IPS-18a (cell line): ENCODE data around the gene RERE.

Experiments
- H3K27ac ChIP-seq: one replicate; pipeline ENCODE4 v1.5.1; 2013; ENCODE audit warnings: low read length
- H3K27me3 ChIP-seq: one replicate; pipeline ENCODE4 v1.6.1; 2013; ENCODE audit warnings: mild to moderate bottlenecking, low read length; ENCODE audit not compliant: control insufficient read depth, insufficient read depth
- H3K36me3 ChIP-seq: one replicate; pipeline ENCODE4 v1.6.1; 2013; ENCODE audit warnings: low read depth, low read length; ENCODE audit not compliant: control insufficient read depth
- H3K4me1 ChIP-seq: one replicate; pipeline ENCODE4 v1.6.1; 2013; ENCODE audit warnings: low read depth, low read length; ENCODE audit not compliant: control insufficient read depth
- H3K4me3 ChIP-seq: one replicate; pipeline ENCODE4 v1.5.1; 2013; ENCODE audit warnings: low read length
- H3K9ac ChIP-seq: one replicate; pipeline ENCODE4 v1.6.1; 2013; ENCODE audit warnings: mild to moderate bottlenecking, low read length, moderate library complexity
- H3K9me3 ChIP-seq: one replicate; pipeline ENCODE4 v1.6.1; 2013; ENCODE audit warnings: low read depth, low read length; ENCODE audit not compliant: control insufficient read depth

RERE gene

DNA sequence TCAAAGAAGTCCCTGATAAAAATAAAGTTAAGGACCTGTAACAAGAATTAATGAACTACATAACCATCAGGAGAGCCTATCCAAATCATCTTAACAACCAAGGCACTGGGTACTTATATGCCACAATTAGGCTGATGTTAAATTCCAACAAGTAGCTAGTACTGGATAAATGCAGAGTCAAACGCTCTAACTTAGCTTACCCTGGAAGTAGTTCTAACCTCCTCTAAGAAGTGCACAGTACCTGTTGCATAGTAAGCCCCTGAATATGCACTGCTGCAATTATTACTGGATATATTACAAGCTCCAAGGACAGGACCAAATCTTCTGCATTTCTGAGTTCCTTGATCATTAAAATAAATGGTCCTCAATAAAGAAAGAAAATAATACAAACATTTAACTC lies 125.8 kb downstream of the RERE start:
- Histone ChIP-seq H3K9me3 (no peaks in the 10 kb centered on the region), H3K4me1 (peaks cover 22% of the 10 kb centered on the region), H3K36me3 (no peaks in the 10 kb centered on the region), H3K4me3 (no peak overlapping the region), H3K27ac (no peak overlapping the region), H3K9ac (no peak overlapping the region), H3K27me3 (no peaks in the 10 kb centered on the region)

DNA sequence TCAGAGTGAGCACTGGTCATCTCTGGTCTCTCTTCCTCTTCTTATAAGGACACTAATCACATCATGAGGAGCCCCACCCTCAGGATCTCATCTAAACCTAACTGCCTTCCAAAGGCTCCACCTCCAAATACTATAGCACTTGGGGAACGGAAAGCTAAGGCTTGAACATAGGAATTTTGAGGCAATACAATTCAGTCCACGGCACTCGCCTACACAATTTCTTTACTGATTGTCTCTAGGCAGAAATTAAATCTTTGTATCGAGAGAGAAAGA lies 127.3 kb downstream of the RERE start:
- Histone ChIP-seq H3K27ac (no peak overlapping the region), H3K27me3 (no peaks in the 10 kb centered on the region), H3K9ac (no peak overlapping the region), H3K4me3 (no peak overlapping the region), H3K4me1 (peaks cover 13% of the 10 kb centered on the region), H3K36me3 (no peaks in the 10 kb centered on the region), H3K9me3 (no peaks in the 10 kb centered on the region)

DNA sequence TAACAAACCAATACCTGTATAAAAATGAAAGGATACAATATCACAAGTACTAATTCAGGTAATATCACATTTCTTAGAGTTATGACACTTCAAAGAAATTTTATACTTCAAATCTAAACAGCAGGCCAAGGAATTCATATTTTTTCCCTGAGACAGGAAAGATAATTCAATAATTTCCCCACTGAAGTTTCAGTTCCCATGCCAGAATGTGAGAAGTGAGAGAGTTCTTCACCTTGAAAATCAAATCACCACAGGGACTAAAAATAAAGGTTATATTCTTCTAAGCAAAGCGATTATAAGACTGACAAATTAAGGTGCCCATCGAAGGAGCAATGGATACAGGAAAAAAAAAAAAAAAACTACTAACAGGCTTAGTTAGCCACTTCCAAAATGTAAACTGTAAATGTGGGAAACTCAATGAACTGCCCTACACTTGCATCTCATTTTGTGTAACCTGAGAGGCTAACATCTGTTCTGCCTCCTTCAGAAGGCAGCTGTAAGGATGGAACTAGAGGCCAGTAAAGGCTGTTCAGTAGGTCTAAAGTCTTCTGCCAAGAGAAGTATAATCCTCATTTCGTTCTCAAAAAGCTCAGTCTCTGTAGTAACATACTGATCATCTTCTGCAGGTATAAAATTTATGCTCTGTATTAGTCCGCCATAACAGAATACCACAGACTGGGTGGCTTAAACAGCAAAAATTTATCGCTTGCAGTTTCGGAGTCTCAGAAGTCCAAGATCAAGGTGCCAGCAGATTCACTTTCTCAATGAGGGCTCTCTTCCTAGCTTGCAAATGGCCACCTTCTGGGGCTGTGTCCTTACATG lies 127.8 kb downstream of the RERE start:
- Histone ChIP-seq H3K27me3 (no peaks in the 10 kb centered on the region), H3K27ac (no peak overlapping the region), H3K4me3 (no peak overlapping the region), H3K36me3 (no peaks in the 10 kb centered on the region), H3K4me1 (peaks cover 15% of the 10 kb centered on the region), H3K9me3 (no peaks in the 10 kb centered on the region), H3K9ac (no peak overlapping the region)

DNA sequence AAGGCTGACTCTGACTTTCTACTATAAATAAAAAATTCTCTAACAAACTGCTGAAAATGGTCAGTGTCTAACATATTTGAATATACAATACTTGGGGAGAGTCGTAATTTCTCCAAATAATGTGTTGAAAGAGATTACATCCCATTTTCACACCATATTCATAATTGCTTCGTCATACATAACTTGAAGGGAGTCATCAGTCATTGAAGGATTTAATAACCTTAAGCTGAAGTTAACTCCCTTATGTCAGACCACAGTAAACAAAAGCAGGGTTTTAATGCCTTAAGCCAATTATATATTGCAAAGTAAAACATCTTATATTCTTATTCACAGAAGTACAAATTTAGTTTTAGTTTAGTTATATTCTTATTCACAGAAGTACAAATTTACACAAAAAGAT lies 129.9 kb downstream of the RERE start:
- Histone ChIP-seq H3K9me3 (no peaks in the 10 kb centered on the region), H3K27me3 (no peaks in the 10 kb centered on the region), H3K27ac (no peak overlapping the region), H3K4me1 (peaks cover 27% of the 10 kb centered on the region), H3K4me3 (no peak overlapping the region), H3K36me3 (no peaks in the 10 kb centered on the region), H3K9ac (no peak overlapping the region)

DNA sequence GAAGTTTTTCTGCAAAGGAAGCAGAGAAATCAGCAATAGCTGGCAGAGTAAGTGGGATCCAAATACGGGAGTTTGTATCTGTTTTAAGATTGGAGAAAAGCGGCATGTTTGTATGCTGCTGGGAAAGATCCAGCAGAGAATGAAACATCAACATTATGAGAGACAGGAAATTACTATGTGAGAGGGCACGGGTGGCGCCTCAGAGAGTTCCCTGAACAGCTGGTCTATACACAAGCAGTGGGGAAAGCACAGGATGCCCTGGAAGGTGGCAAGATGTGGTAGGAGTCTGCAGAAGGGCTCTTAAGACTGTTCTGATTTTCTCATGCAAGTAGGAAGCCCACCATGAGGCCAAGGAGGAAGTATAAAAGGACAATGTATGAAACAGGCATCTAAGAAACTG lies 130.4 kb downstream of the RERE start:
- Histone ChIP-seq H3K4me1 (peaks cover 32% of the 10 kb centered on the region), H3K9ac (no peak overlapping the region), H3K27ac (no peak overlapping the region), H3K36me3 (no peaks in the 10 kb centered on the region), H3K27me3 (no peaks in the 10 kb centered on the region), H3K9me3 (no peaks in the 10 kb centered on the region), H3K4me3 (no peak overlapping the region)

DNA sequence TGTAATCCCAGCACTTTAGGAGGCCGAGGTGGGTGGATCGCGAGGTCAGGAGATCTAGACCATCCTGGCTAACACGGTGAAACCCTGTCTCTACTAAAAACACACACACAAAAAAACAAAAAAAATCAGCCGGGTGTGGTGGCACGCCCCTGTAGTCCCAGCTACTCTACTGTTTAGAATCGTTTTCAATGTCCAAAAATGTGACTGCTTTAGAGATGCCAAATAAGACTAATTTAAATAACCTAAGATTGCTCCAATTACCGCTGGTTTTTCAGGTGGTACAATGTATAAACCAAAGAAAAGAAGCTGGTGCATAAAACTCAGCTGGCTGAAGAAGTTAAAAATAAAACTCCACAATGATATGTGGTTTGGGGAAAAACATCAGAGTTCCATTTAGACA lies 132.0 kb downstream of the RERE start:
- H3K4me3 ChIP-seq, result no peak overlapping the region
- no peak overlapping the region for H3K27ac ChIP-seq
- H3K36me3 ChIP-seq, result no peaks in the 10 kb centered on the region
- H3K9ac ChIP-seq, result no peak overlapping the region
- H3K4me1 ChIP-seq, result peaks cover 46% of the 10 kb centered on the region
- no peaks in the 10 kb centered on the region for H3K9me3 ChIP-seq
- H3K27me3 ChIP-seq, result no peaks in the 10 kb centered on the region

DNA sequence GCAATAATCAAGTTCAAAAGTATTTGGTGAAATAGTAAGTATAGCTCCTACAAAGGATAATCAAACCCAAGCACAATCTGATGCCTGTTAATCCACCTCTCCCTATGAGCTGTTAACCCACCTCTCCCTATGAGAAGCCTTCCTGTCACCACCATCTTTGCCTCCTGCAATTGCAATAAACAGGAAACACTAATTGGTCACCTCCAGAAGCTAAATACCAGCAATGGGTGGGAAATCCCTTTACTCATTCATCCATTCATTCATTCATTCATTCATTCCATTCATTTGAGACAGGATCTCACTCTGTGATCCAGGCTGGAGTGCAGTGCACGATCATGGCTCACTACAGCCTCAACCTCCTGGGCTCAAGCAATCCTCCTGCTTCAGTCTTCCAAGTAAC lies 132.8 kb downstream of the RERE start:
- Histone ChIP-seq H3K9ac (no peak overlapping the region), H3K4me1 (peaks cover 50% of the 10 kb centered on the region), H3K9me3 (no peaks in the 10 kb centered on the region), H3K36me3 (no peaks in the 10 kb centered on the region), H3K27ac (no peak overlapping the region), H3K27me3 (no peaks in the 10 kb centered on the region), H3K4me3 (no peak overlapping the region)

DNA sequence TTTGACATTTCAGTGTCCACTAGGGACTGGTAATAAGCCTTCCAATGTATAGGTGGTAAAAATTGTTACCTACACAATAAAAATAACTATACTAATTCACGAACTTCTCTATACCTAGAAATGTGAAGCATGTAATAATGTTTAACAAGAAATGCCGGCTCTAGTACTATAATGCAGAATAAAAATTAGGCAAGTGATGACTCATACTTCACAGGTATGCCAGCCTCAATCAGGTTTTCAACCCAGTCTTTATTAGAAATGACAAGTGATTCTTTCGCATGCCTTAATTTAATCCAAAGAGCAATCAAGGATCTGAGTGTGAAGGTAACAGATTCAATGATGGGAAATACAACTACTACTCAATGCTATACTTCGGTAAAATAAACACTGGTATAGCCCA lies 134.9 kb downstream of the RERE start:
- Histone ChIP-seq H3K4me3 (no peak overlapping the region), H3K27me3 (no peaks in the 10 kb centered on the region), H3K27ac (no peak overlapping the region), H3K9me3 (no peaks in the 10 kb centered on the region), H3K4me1 (peaks cover 49% of the 10 kb centered on the region), H3K9ac (no peak overlapping the region), H3K36me3 (no peaks in the 10 kb centered on the region)

DNA sequence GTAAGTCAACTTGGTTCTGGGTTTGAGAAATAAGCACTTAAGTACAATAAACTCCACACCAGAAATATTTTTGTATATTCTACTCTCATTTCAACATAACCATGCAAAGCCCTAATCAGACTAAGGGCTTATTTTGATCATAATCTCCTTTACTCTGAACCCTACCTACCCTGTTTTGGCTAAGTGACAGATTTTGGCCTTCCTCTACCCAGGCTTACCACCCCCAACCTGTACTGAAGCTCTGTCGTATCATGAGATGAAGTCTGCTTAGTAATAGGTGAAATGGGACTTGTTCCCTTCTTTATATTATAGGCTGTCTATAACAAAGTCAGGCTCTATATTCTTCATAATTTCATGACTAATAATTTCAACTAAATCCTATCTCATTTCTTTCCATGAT lies 135.5 kb downstream of the RERE start:
- Histone ChIP-seq H3K4me3 (no peak overlapping the region), H3K27me3 (no peaks in the 10 kb centered on the region), H3K9me3 (no peaks in the 10 kb centered on the region), H3K4me1 (peaks cover 49% of the 10 kb centered on the region), H3K27ac (no peak overlapping the region), H3K9ac (no peak overlapping the region), H3K36me3 (no peaks in the 10 kb centered on the region)

DNA sequence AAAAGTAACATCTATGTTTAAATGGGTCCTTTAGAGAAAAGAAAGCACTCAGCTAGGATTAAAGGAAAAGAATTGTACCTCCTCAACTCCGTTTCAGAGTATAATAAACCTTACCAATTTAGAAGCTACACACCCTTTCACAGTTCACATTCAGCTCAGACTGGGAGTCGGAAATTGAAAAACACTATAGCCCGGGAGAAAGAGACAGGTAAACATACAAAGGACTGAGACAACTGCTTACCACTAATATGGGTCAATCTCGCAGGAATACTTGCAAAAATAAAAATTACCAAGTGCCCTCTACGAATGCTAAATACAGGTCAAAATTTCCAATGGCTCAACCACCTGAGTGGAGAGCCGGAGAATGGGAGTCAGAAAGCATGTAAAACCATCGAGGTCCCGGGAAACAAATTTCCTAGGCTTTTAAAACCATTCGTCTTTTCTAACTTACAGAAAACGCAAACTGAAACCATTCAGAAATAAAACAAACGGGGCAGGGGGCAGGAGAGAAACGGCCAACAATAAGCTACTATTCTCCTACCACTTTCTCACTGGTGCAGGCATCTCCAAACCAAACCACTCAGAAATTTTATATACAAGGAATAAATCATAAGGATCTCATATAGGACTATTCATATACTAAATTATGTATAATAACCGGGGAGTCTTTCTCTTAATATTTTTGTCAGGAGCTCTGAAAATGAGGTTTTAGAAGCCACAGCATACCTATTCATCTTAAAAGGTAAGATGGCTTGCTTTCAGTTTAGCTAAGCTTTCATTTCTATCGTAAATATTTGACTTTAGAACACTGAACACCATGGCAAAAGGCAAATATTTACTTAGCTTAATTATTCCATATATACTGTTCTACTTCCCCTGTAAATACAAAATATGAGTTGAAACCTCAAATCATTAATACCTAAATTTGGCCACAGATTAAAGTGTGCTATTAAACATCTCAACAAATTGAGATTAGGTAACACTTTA lies 136.5 kb downstream of the RERE start:
- Histone ChIP-seq H3K9me3 (no peaks in the 10 kb centered on the region), H3K36me3 (no peaks in the 10 kb centered on the region), H3K9ac (no peak overlapping the region), H3K27ac (peak overlapping the region; percentile 27), H3K4me3 (no peak overlapping the region), H3K4me1 (peaks cover 49% of the 10 kb centered on the region), H3K27me3 (no peaks in the 10 kb centered on the region)

DNA sequence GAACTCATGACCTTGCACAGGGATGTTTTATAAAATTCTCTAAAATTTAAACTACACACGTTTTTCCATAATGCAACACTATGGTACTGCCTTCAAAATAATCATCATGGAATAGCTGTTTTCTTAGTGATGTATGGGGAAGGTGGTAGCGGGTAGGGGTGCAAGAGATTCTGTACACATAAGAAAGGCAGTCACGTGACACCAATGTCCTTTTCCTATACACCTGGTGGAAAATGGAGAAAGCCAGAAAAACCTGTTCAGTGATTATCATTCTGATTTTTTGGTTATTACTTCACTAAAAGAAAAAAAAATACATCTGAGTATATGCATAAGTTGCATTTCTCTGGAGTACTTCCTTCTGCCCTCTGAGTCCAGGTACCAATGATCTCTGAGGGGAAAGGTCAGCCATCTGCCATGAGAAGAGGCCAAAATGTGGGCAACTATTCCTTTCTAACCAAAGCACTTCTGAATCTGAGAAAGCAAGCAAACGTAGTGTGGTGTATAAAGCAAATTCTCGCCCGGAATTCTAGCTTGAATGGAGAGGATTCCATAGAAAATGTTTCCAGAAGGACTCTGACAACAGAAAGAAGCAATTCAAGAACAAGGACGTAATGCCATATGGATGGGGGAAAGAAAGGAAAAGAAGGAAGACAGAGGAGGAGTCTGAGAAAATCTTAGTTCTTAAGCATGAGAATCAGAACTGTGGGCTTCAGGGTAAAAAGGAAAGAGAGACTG lies 137.3 kb downstream of the RERE start:
- H3K36me3 ChIP-seq, result no peaks in the 10 kb centered on the region
- H3K4me3 ChIP-seq, result no peak overlapping the region
- H3K9ac ChIP-seq, result no peak overlapping the region
- no peaks in the 10 kb centered on the region for H3K27me3 ChIP-seq
- H3K9me3 ChIP-seq, result no peaks in the 10 kb centered on the region
- H3K4me1 ChIP-seq, result peaks cover 49% of the 10 kb centered on the region
- no peak overlapping the region for H3K27ac ChIP-seq
